Activated CD8-positive, alpha-beta memory T cell treated with anti-CD3 and anti-CD28 coated beads for 36 hours (primary cell): ENCODE data around the gene FAM193A. TPM values are rescaled to one million over a fixed set of nuclear protein-coding genes. Genes with fewer than 3 reads are reported as not detected.

Source experiments
- CTCF ChIA-PET: fragments of 350-600 bp; sonication (Branson Sonifier 250); formaldehyde crosslinking; loops from one replicate; lab custom pipeline; 2021; ENCODE audit warnings: antibody characterized with exemption; lab: Charles Lee
- POLR2A ChIA-PET: fragments of 350-600 bp; sonication (Branson Sonifier 250); formaldehyde crosslinking; loops from one replicate; lab custom pipeline; 2021; ENCODE audit warnings: antibody characterized with exemption; lab: Charles Lee
- total RNA-seq, 2 experiments: library from RNA; stranded (reverse); gene quantifications; one replicate each; pipeline ENCODE4 v1.2.3, GENCODE V29; 2021

The FAM193A gene, protein sequence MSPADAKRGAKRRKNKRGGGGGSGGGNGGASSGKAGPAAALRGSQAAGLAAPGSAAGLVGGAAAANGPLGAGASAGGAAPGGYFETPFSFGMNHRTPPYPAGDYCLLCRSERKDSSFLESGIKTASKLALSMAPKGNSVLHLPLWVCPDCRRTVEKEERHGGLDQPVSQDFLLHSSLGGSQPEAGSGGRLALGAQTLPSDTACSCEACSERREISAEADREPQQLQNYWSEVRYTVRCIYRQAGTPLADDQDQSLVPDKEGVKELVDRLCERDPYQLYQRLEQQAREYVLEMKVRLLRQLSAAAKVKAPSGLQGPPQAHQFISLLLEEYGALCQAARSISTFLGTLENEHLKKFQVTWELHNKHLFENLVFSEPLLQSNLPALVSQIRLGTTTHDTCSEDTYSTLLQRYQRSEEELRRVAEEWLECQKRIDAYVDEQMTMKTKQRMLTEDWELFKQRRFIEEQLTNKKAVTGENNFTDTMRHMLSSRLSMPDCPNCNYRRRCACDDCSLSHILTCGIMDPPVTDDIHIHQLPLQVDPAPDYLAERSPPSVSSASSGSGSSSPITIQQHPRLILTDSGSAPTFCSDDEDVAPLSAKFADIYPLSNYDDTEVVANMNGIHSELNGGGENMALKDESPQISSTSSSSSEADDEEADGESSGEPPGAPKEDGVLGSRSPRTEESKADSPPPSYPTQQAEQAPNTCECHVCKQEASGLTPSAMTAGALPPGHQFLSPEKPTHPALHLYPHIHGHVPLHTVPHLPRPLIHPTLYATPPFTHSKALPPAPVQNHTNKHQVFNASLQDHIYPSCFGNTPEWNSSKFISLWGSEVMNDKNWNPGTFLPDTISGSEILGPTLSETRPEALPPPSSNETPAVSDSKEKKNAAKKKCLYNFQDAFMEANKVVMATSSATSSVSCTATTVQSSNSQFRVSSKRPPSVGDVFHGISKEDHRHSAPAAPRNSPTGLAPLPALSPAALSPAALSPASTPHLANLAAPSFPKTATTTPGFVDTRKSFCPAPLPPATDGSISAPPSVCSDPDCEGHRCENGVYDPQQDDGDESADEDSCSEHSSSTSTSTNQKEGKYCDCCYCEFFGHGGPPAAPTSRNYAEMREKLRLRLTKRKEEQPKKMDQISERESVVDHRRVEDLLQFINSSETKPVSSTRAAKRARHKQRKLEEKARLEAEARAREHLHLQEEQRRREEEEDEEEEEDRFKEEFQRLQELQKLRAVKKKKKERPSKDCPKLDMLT (N-terminal part only)
- 10 to 100 TPM; 21.1 to 21.4 TPM for total RNA-seq

DNA sequence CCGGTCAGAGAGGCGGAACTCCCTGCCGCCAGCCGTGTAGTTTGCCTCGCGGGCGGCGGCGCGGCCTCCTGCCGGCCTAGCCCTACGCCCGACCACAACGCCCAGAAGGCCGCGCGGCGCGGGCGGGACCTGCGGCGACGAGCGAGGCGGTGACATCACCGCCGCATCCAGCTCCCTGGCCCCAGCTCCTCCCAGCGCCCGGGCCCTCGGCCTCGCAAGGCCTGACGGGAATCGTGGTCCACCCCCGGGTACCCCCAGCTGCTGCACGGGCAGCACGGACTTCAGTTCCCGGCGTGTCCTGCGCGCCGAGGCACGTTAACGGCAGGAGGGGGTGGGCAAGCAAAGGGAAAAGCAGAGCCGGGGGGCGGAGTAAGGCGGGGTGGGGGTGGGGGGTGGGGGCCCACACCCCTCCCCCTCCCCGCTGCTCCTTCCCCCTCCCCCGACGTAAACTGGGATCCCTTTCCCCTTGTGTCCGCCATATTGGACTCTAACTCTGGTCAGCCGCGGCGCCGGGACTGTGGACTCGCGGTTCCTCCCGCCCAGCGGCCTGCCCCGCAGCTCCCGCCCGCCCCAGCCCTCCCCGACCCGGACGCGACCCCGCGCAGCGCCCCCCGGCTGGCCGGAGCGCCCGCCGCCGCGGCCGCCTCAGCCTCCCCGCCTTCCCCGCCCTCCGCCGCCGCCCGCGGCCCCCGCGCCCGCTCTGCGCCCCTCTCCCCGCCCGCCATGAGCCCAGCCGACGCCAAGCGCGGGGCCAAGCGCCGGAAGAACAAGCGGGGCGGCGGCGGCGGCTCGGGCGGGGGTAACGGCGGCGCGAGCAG, at the start of gene FAM193A:
Gene FAM193A (plus strand): TSS at position 455 of the 818 bp plus-strand sequence. CDS start 269 bp downstream, at position 724.
- POLR2A ChIA-PET: interaction anchor here (0.6 to 4.0 kb wide), 9 partner anchors 10 to 219 kb away, joined by 3 to 25 read pairs (median 5); partner anchors contain the start of genes RNF4 and TNIP2
- CTCF ChIA-PET: interaction anchor here (0.6 to 1.3 kb wide), 2 partner anchors 51 to 399 kb away, joined by 3 read pairs; no protein-coding TSS in a partner anchor

DNA sequence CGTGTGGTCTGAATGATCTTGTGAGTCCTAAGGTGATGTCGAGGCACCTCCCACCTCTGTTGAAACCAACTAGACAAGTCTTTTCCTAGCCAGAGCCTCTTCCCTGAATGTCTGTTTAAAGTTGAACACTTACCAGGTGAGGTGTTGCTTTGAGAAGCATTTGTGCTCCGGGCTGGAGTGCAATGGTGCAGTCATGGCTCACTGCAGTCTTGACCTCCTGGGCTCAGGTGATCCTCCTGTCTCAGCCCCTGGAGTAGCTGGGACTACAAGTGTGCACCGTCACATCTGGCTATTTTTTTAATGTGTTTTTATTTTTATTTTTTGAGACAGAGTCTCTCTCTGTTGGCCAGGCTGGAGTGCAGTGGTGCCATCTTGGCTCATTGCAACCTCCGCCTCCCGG, 49.5 kb upstream of the FAM193A start:
- ChIA-PET CTCF (interaction anchor here (1.0 to 2.5 kb wide), 2 partner anchors 8 to 19 kb away, joined by 4 to 10 read pairs; no protein-coding TSS in a partner anchor), POLR2A (interaction anchor here (1.3 kb wide), 1 partner anchor 18 kb away, joined by 4 read pairs; the partner anchor contains the start of gene RNF4)

DNA sequence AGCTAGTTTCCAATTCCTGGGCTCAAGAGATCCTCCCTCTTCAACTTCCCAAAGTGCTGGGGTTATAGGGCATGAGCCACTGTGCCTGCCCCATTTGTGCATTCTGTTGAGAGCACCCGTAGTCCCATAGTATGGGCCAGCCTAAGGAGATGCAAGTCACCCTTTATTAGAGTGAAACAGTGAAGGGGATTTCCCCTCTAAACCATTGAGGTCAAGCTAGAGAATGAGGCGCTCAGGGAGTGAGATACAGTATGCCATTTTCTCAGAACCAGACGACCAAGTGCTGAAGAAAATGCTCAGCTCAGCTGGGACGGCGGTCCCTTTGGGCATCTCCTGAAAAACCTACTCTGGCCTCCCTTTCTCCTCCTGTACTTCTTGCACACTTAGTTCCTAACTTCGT, 48.8 kb upstream of the FAM193A start:
- CTCF ChIA-PET: interaction anchor here (1.0 kb wide), 1 partner anchor 20 kb away, joined by 4 read pairs; no protein-coding TSS in a partner anchor
- POLR2A ChIA-PET: interaction anchor here (0.8 to 1.3 kb wide), 2 partner anchors 9 to 18 kb away, joined by 3 to 4 read pairs; partner anchors contain the start of gene RNF4

DNA sequence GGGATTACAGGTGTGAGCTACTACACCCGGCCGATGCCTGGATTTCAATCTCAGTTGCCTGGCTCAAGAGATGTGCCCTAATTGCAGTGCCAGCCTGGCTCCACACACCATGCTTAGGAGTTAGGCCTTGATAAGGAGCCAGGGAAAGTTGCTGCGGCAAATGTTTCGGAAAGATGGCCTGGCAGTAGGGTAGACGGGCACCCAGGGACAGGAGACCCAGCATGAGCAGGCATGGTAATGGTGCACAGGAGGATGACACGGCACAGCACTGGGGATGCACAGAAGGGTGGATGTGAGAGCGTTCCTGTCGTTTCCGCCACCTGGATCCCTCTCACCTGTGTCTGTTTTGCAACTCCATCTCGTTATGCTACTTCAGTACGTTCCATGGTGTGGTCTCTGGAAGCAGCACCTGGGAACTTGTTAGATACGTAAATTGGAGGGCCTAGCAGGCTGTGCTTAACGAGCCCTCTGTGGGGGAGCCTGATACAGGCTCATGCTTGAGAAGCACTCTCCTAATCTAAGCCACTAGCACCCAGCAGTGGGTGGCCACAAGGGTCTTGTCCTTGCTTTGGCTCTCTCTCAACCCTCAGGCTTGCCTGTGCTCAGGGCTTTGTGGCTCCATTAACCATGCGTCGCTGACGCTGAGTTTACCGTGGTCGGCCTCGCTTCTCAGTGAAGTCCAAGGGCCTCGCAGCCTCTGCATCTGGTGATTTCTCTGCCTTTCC, 47.2 kb upstream of the FAM193A start:
- ChIA-PET CTCF (no interaction called here), POLR2A (no interaction called here)

DNA sequence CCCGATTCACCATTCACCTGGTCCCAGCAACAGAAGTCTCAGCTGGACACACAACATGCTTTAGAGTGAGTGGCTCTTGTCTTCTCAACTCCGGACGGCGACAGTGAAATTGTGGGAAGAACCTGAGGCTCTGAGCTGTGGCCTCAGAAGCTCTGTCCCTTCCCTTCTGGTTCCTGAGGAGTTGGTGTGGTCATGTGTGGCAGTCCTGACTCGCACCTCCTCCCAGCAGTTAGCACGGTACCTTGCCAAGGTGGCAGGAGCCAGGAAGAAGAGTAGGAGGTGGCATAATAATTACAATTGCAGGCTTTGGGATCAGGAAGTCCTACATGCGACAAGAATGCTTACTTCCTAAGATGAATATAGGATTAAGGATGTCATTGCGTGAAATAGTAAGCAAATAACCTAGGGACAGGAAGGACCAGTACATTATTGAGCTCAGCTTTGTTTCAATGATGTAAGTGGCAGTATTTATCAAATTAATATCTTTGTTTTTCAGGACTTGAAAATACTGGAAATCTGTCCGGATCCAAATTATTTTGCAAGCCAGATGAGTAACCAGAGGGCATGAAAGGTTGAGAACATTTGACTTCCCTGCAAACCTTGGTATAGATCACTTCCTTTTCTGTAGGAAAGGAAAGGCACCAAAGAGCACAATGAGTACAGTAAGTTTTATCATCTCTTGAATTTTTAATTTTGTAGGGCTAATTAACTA, 46.5 kb upstream of the FAM193A start:
- POLR2A ChIA-PET: no interaction called here
- CTCF ChIA-PET: no interaction called here

DNA sequence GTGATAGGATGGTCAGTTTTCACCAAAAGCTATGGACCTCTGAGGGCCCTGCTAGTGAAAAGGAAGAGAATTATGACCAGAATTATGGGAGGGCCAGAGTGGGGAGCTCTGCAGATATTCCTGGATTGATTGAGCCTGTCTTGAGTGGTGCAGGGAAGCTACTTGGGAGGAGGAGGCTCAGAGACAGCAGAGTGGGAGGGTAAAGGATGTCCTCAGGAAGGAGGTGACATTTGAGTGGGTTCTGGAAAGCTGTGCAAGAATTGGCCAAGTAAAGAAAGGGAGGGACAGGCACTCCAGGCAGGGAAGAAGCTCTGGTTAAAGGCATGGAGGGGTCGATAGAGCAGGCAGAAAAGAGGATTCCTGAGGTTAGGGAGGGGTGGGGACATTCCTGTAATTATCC, 43.5 kb upstream of the FAM193A start:
- POLR2A ChIA-PET: no interaction called here
- CTCF ChIA-PET: interaction anchor here (0.8 kb wide), 1 partner anchor 9 kb away, joined by 3 read pairs; no protein-coding TSS in a partner anchor

DNA sequence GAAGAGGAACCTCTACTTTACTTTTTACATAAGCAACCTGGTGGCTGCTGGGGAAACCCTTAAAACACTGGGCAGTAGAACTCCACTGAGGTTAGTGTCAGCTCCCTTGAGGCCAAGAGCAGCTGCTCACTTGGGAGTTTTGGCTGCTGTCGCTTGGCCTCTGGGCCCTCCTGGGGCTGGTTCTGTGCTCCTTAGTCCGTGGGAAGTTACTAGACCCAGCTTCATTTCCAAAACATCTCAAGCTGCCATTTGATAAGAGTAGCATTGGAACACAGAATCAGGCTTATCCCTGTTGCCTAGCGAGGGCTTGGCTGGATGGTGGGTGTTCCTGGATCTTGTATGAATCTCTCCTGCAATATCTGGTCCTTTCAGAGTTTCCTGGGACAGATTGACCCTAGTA, 41.5 kb upstream of the FAM193A start:
- ChIA-PET POLR2A (interaction anchor here (0.5 to 1.1 kb wide), 2 partner anchors 9 to 23 kb away, joined by 3 to 5 read pairs; no protein-coding TSS in a partner anchor), CTCF (interaction anchor here (2.4 kb wide), 1 partner anchor 9 kb away, joined by 10 read pairs; no protein-coding TSS in a partner anchor)

DNA sequence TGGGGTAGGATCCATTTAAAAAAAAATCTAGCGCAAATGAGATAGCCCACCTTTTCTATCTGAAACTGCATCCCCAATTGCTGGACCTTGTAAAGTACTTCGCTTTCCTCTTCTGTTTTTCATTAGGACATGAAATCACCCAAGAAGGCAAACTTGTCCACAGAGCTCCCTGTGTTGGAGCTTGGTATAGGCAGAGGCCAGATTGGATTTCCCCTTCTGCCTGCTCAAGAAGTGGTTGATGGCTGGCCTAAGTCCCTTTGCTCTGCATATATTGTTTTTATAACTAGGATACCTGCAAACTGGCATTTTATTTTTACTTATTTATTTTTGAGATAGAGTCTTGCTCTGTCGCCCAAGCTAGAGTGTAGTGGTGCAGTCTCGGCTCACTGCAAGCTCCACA, 39.1 kb upstream of the FAM193A start:
- ChIA-PET CTCF (interaction anchor here (1.0 kb wide), 1 partner anchor 35 kb away, joined by 3 read pairs; no protein-coding TSS in a partner anchor), POLR2A (interaction anchor here (0.6 kb wide), 1 partner anchor 10 kb away, joined by 3 read pairs; no protein-coding TSS in a partner anchor)

DNA sequence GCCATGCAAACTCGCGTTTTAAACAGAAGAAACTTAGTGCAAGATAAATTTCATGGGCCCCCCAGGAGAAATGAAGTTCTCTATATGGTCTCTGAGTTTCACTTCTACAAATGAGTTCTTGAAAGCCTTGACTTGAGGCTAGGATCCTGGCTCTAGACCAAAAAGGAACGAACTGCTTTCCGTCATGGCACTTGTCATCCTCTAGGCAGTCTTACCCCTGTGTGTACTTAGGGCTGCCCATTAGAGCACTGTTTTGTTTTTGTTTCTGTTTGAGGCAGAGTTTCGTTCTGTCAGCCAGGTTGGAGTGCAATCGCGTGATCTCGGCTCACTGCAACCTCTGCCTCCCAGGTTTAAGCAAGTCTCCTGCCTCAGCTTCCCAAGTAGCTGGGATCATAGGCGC, 38.5 kb upstream of the FAM193A start:
- CTCF ChIA-PET: no interaction called here
- POLR2A ChIA-PET: no interaction called here

DNA sequence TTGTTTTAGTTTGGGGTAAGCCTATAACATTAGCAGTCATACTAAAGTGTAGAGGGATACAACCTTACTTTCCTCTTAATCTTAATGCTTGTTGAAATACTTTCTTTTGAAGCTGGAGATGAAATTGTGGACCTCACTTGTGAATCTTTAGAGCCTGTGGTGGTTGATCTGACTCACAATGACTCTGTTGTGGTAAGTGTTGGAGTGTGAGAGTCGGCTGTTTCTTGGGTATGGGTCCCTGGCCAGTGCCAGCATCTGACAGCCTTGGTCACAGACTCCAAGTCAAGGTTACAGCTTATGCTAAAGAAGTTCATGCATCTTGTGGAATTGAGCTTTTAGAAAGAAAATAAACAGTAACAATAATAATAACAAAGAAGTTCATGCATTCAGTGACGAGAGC, 35.9 kb upstream of the FAM193A start:
- ChIA-PET CTCF (interaction anchor here (0.7 kb wide), 1 partner anchor 44 kb away, joined by 4 read pairs; no protein-coding TSS in a partner anchor), POLR2A (interaction anchor here (0.6 kb wide), 1 partner anchor 158 kb away, joined by 3 read pairs; no protein-coding TSS in a partner anchor)

DNA sequence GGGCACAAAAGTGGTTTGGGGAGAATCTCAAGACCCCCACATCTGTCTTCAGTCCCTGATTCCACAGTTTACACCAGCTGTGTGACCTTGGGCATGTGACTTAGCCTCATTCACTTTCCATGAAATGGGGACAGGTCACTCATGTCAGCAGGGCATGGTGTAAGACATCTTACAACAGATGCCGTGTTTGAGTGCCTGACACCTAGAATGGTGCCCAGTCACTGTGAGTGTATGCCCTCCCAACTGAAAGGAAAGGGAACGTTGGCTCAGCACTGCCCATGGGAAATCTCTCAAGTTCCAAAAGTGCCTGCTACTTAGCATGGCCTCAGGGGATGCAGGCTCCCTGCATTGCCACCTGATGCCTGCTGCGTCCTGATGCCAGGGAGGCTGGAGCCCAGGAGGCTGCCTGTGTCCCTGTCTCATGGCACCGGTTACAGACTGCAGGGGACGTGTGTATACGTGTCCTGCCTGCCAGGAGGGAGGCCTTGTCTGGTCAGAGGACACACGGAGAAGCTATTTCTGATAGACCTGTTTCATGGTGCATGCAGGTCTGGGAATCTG, 35.3 kb upstream of the FAM193A start:
- POLR2A ChIA-PET: no interaction called here

DNA sequence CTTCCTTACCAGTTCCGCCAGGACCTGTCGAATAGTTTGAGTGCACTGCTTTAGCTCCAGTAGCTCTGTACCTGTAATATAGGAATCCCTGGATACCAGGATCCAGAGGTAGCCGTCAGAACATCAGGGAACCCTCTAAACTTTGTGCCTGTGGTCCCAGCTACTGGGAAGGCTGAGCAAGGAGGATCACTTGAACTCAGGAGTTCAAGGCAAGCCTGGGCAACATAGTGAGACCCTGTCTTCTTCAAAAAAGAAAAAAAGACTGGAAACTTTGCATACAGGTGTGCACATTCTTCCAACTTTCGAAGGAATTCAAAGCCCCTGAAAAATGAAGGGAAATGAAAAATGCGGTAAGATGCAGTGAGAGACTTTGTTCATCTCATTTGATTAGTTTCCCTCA, 32.6 kb upstream of the FAM193A start:
- ChIA-PET POLR2A (no interaction called here), CTCF (interaction anchor here (0.7 kb wide), 1 partner anchor 132 kb away, joined by 4 read pairs; no protein-coding TSS in a partner anchor)

More for the DNA sequence above, 35.3 kb upstream of the FAM193A start:
- CTCF ChIA-PET: interaction anchor here (0.6 to 1.5 kb wide), 2 partner anchors 8 to 205 kb away, joined by 3 read pairs; no protein-coding TSS in a partner anchor

DNA sequence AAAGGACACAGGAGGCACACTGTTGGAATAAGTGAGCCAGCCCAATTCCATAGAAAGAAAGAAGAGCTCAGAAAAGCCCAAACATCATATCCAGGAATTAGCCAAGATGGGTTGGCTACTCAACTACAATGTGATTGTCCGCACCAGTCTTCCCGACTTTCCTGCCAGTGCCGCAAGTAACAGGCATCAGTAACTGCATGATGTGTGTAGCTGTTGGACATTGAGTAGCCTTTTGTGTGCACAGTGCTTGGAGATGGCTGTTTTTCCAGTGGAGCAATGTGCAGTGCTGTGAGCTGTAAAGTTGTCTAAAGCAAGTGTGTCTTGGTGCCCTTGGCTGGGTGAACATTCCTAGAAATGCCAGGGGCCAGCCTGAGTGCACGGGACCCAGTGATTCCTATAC, 29.2 kb upstream of the FAM193A start:
- ChIA-PET POLR2A (interaction anchor here (0.6 kb wide), 1 partner anchor 810 kb away, joined by 3 read pairs; no protein-coding TSS in a partner anchor), CTCF (no interaction called here)

DNA sequence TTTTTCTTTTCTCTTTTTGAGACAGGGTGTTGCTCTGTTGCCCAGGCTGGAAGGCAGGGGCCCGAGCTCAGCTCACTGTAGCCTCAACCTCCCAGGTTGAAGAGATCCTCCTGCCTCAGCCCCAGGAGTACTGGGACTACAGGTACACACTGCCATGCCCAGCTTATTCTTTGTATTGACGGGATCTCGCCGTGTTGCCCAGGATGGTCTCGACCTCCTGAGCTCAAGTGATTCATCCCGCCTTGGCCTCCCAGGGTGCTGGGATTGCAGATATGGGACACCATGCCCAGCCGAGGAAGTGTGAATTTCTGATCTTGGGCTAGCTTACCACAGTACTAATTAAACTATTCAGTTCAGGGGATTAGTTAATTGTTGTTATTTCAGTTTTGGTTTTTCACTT, 28.6 kb upstream of the FAM193A start:
- ChIA-PET CTCF (no interaction called here), POLR2A (interaction anchor here (0.5 to 0.6 kb wide), 2 partner anchors 28 to 811 kb away, joined by 3 to 8 read pairs; no protein-coding TSS in a partner anchor)
